CD14-positive monocyte (primary cell): Measurements from ENCODE around the gene CAPN9. TPM values are rescaled to one million over a fixed set of nuclear protein-coding genes. Genes with fewer than 3 reads are reported as not detected.

Experiments
- DNase-seq, 3 donors: peaks; one replicate each; pipeline ENCODE4 v3.0.0-alpha.2; 2011 to 2022
- H2AFZ ChIP-seq: 2 replicates; pipeline ENCODE4 v1.6.0; 2012; ENCODE audit warnings: mild to moderate bottlenecking, low read depth, low read length, inconsistent platforms; ENCODE audit not compliant: insufficient read depth, poor library complexity, severe bottlenecking
- H3K27ac ChIP-seq, 2 donors: 1 replicate in 1 of 2; 2 replicates in 1 of 2; pipeline ENCODE4 v1.5.1; 2012 to 2013; ENCODE audit warnings: low read length in 2 of 2, control low read depth in 1 of 2, inconsistent platforms in 1 of 2, low read depth in 1 of 2, mild to moderate bottlenecking in 1 of 2
- H3K27me3 ChIP-seq, 2 donors: one replicate each; pipeline versions ENCODE4 v1.6.0 to v1.6.1; 2011 to 2013; ENCODE audit warnings: low read length in 2 of 2; ENCODE audit not compliant: control insufficient read depth in 2 of 2, insufficient read depth in 2 of 2
- H3K36me3 ChIP-seq, 2 donors: replicated peaks in 1 of 2; 1 replicate in 1 of 2; 2 replicates in 1 of 2; pipeline versions ENCODE4 v1.5.1 to v1.6.1; 2012 to 2013; ENCODE audit warnings: low read length in 2 of 2, control low read depth in 1 of 2, inconsistent platforms in 1 of 2, mild to moderate bottlenecking in 1 of 2; ENCODE audit not compliant: insufficient read depth in 2 of 2, control insufficient read depth in 1 of 2
- H3K4me1 ChIP-seq, 2 donors: 1 replicate in 1 of 2; 2 replicates in 1 of 2; pipeline versions ENCODE4 v1.5.1 to v1.6.1; 2012 to 2013; ENCODE audit warnings: low read length in 2 of 2, control low read depth in 1 of 2, inconsistent platforms in 1 of 2, mild to moderate bottlenecking in 1 of 2, moderate library complexity in 1 of 2; ENCODE audit not compliant: insufficient read depth in 2 of 2, control insufficient read depth in 1 of 2
- H3K4me2 ChIP-seq: replicated peaks from 2 replicates; pipeline ENCODE3; 2012; ENCODE audit warnings: low read length, moderate library complexity, mild to moderate bottlenecking; ENCODE audit not compliant: poor library complexity, severe bottlenecking; ENCODE audit errors: extremely low read depth
- H3K4me3 ChIP-seq, 3 experiments: fragments of 200-600 bp in 1 of 3; sonication (generic) in 1 of 3; replicated peaks in 1 of 3; 1 replicate in 2 of 3; 2 replicates in 1 of 3; pipeline ENCODE4 v1.5.1; 2011 to 2013; ENCODE audit warnings: low read length in 3 of 3, mild to moderate bottlenecking in 3 of 3, control low read depth in 2 of 3, low read depth in 2 of 3, inconsistent platforms in 1 of 3, moderate library complexity in 1 of 3
- H3K79me2 ChIP-seq: 2 replicates; pipeline ENCODE4 v1.6.0; 2012; ENCODE audit warnings: mild to moderate bottlenecking, control low read depth, inconsistent platforms, low read length, moderate library complexity; ENCODE audit not compliant: insufficient read depth
- H3K9ac ChIP-seq: 2 replicates; pipeline ENCODE4 v1.6.0; 2017; ENCODE audit warnings: low read length, mild to moderate bottlenecking; ENCODE audit not compliant: insufficient read depth, poor library complexity, severe bottlenecking
- H3K9me3 ChIP-seq, 2 donors: replicated peaks in 1 of 2; 1 replicate in 1 of 2; 2 replicates in 1 of 2; pipeline versions ENCODE4 v1.5.1 to v1.6.1; 2012 to 2013; ENCODE audit warnings: low read length in 2 of 2, control low read depth in 1 of 2; ENCODE audit not compliant: control insufficient read depth in 1 of 2, insufficient read depth in 1 of 2
- H4K20me1 ChIP-seq: 2 replicates; pipeline ENCODE4 v1.6.0; 2012; ENCODE audit warnings: mild to moderate bottlenecking, low read length, control low read depth, moderate library complexity; ENCODE audit not compliant: insufficient read depth
- H3K27ac Mint-ChIP-seq, 7 donors: one replicate each; pipeline ENCODE4 v1.8.0; 2020; ENCODE audit warnings: mild to moderate bottlenecking in 7 of 7, mixed read lengths in 7 of 7, moderate library complexity in 6 of 7, inconsistent platforms in 2 of 7
- H3K27me3 Mint-ChIP-seq, 3 donors: one replicate each; pipeline ENCODE4 v1.8.0; 2021 to 2022; ENCODE audit warnings: low read depth in 3 of 3, mild to moderate bottlenecking in 3 of 3, mixed read lengths in 3 of 3, moderate library complexity in 3 of 3, inconsistent platforms in 1 of 3
- H3K36me3 Mint-ChIP-seq, 2 donors: one replicate each; pipeline ENCODE4 v1.8.0; 2020; ENCODE audit warnings: mixed read lengths in 2 of 2, inconsistent platforms in 1 of 2, mild to moderate bottlenecking in 1 of 2
- H3K4me1 Mint-ChIP-seq: one replicate; pipeline ENCODE4 v1.8.0; 2020; ENCODE audit warnings: mild to moderate bottlenecking, mixed read lengths
- H3K4me3 Mint-ChIP-seq, 2 donors: one replicate each; pipeline ENCODE4 v1.8.0; 2020; ENCODE audit warnings: mild to moderate bottlenecking in 2 of 2, mixed read lengths in 2 of 2, moderate library complexity in 1 of 2
- H3K9me3 Mint-ChIP-seq, 7 donors: one replicate each; pipeline ENCODE4 v1.8.0; 2020 to 2022; ENCODE audit warnings: mixed read lengths in 7 of 7, mild to moderate bottlenecking in 6 of 7, moderate library complexity in 6 of 7, inconsistent platforms in 2 of 7
- WGBS: methylation state at CpG from one replicate; pipeline ENCODE4 v1.1.5; 2013; ENCODE audit warnings: missing lambda C conversion rate; ENCODE audit not compliant: insufficient coverage; 5-methylcytosine and 5-hydroxymethylcytosine counted together
- intact Hi-C, 2 donors: fragments of 100-400 bp; cut with micrococcal nuclease; formaldehyde crosslinking; loops; one replicate each; pipeline versions ENCODE4 v1.15.0 to v1.15.1; 2023
- polyA plus RNA-seq, 3 donors: library from polyadenylated mRNA; depleted of rRNA in 1 of 3; unstranded in 2 of 3; stranded (reverse) in 1 of 3; fragments of 300-500 nt in 2 of 3; fragments of >200 nt in 1 of 3; fragmentation: Illumina TruSeq in 2 of 3; gene quantifications; 1 replicate in 2 of 3; 2 replicates in 1 of 3; pipeline ENCODE4 v1.2.3, GENCODE V29; 2012 to 2021
- TF ChIP-seq, protein P1 (sequence below): fragments of 200-600 bp; IDR thresholded peaks from one replicate; pipeline ENCODE4 v1.8.0; 2022; ENCODE audit warnings: antibody characterized with exemption, mild to moderate bottlenecking

CAPN9 gene
- polyA plus RNA-seq, 3 donors: not detected

DNA sequence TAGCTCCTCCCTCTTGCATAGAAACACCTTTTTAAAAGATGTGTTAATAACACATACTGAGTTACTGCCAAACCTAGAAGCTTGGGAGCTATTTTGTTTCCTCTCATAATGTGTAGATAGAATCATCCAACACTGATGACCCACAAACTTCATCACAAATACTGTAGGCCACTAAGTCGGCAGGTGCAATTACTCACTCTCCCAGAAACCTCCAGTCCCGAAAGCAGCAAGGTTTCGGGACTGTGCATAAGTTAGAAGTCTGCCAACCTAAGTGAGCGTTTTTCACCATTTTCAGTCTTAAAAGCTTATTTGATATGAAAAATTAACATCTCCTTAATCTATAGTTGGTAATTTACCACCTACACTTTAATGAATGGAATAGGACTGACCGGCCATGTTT is 89.2 kb downstream of the CAPN9 start:
- no peaks in the 10 kb centered on the region for H3K27me3 ChIP-seq
- H2AFZ ChIP-seq: no peak overlapping the region
- H4K20me1 ChIP-seq: no peaks in the 10 kb centered on the region
- peaks cover 0 to 5% (median 0%) of the 10 kb centered on the region in 7 donors for H3K9me3 Mint-ChIP-seq
- no peaks in the 10 kb centered on the region for H3K36me3 ChIP-seq
- no peak overlapping the region for H3K4me3 ChIP-seq
- H3K27ac Mint-ChIP-seq: no peak overlapping the region
- no peaks in the 10 kb centered on the region for H3K79me2 ChIP-seq
- no peak overlapping the region for H3K27ac ChIP-seq
- TF ChIP-seq, protein P1, sequence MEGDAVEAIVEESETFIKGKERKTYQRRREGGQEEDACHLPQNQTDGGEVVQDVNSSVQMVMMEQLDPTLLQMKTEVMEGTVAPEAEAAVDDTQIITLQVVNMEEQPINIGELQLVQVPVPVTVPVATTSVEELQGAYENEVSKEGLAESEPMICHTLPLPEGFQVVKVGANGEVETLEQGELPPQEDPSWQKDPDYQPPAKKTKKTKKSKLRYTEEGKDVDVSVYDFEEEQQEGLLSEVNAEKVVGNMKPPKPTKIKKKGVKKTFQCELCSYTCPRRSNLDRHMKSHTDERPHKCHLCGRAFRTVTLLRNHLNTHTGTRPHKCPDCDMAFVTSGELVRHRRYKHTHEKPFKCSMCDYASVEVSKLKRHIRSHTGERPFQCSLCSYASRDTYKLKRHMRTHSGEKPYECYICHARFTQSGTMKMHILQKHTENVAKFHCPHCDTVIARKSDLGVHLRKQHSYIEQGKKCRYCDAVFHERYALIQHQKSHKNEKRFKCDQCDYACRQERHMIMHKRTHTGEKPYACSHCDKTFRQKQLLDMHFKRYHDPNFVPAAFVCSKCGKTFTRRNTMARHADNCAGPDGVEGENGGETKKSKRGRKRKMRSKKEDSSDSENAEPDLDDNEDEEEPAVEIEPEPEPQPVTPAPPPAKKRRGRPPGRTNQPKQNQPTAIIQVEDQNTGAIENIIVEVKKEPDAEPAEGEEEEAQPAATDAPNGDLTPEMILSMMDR: no peak
- H3K4me3 Mint-ChIP-seq: no peak overlapping the region
- intact Hi-C loops: no loop called here
- H3K4me2 ChIP-seq: no peak overlapping the region
- H3K4me1 ChIP-seq: no peaks in the 10 kb centered on the region
- no peaks in the 10 kb centered on the region for H3K36me3 Mint-ChIP-seq
- WGBS: no CpG with 5 or more reads among the region's 5 CpGs
- no peaks in the 10 kb centered on the region for H3K9me3 ChIP-seq
- no peak overlapping the region for H3K9ac ChIP-seq
- no peak for DNase-seq
- no peaks in the 10 kb centered on the region for H3K4me1 Mint-ChIP-seq
- peaks cover 1 to 9% (median 2%) of the 10 kb centered on the region in 3 donors for H3K27me3 Mint-ChIP-seq

GRCh38 chr1:230836793-230837192 is 89.6 kb downstream of the CAPN9 start:
- peaks cover 1 to 9% (median 2%) of the 10 kb centered on the region in 3 donors for H3K27me3 Mint-ChIP-seq
- H3K9me3 Mint-ChIP-seq: peaks cover 0 to 5% (median 0%) of the 10 kb centered on the region in 7 donors
- no peak overlapping the region for H3K27ac ChIP-seq
- H3K9me3 ChIP-seq: no peaks in the 10 kb centered on the region
- H3K27me3 ChIP-seq: no peaks in the 10 kb centered on the region
- no peaks in the 10 kb centered on the region for H4K20me1 ChIP-seq
- no peak overlapping the region for H3K9ac ChIP-seq
- no peaks in the 10 kb centered on the region for H3K4me1 Mint-ChIP-seq
- H2AFZ ChIP-seq: no peak overlapping the region
- no peak for DNase-seq
- no peaks in the 10 kb centered on the region for H3K36me3 ChIP-seq
- no peaks in the 10 kb centered on the region for H3K4me1 ChIP-seq
- H3K79me2 ChIP-seq: no peaks in the 10 kb centered on the region
- H3K4me3 ChIP-seq: no peak overlapping the region
- H3K36me3 Mint-ChIP-seq: no peaks in the 10 kb centered on the region
- intact Hi-C loops: no loop called here
- no peak overlapping the region for H3K4me2 ChIP-seq
- no peak overlapping the region for H3K4me3 Mint-ChIP-seq
- WGBS: 100% methylated on average over 3 of the region's 5 CpGs
- no peak overlapping the region for H3K27ac Mint-ChIP-seq
- TF ChIP-seq, protein P1: no peak
